GM23248 (cell line): ENCODE results near the gene IL4R.

Experiments used
- EZH2 ChIP-seq: fragments of 200-600 bp; sonication (generic); IDR thresholded peaks from 2 replicates; pipeline ENCODE4 v1.6.1; 2018; ENCODE audit warnings: antibody characterized with exemption, mild to moderate bottlenecking; ENCODE audit not compliant: insufficient read depth, poor library complexity, severe bottlenecking
- EZH2phosphoT487 ChIP-seq: fragments of 200-600 bp; sonication (generic); IDR thresholded peaks from 2 replicates; pipeline ENCODE4 v1.6.1; 2018; ENCODE audit warnings: antibody characterized with exemption, moderate library complexity, mild to moderate bottlenecking, low read depth; ENCODE audit not compliant: insufficient read depth

GRCh38 chr16:27378871-27379481 lies 65.2 kb downstream of the IL4R start:
- TF ChIP-seq EZH2phosphoT487 (no peak), EZH2 (no peak)
